ENCODE data around the gene GARIN5A. TPM values are rescaled to one million over a fixed set of nuclear protein-coding genes. Genes with fewer than 3 reads are reported as not detected.

The GARIN5A gene
- total and polyA plus RNA-seq, 3 donors from 2014 or later, result 60.0 to 126 (median 120) TPM

DNA sequence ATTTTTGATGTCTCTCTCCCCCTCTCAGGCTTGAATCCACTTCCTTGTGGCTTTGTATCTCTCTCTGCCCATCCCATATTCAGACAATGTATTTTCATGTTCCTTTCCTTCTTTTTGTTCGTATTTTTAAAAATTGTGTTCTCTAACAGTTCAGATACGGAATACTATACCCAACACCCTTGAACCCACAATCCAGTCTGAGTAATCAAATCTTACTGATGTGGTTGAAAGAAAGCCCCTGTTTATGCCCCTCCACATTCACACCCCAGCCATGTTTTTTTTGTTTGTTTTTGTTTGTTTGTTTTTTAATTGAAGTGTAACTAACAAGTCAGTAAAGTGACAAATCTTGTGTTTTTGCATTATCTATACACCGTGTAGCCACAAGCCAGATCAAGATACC is 56.5 kb downstream of the GARIN5A start:
- Histone ChIP-seq H3K27ac (no peak overlapping the region), H3K27me3 (no peaks in the 10 kb centered on the region), H3K4me3 (no peak overlapping the region), H3K36me3 (ENCODE audit: low read depth, missing control alignments) (no peaks in the 10 kb centered on the region), H3K9me3 (no peaks in the 10 kb centered on the region), H3K4me1 (peaks cover 7% of the 10 kb centered on the region)
- WGBS, 2 donors, result 49 to 66% methylated on average over 3 of the region's 3 CpGs
- TF ChIP-seq POLR2A (IDR thresholded peaks at IDR 0.05), result no peak
- TF ChIP-seq, protein P1, sequence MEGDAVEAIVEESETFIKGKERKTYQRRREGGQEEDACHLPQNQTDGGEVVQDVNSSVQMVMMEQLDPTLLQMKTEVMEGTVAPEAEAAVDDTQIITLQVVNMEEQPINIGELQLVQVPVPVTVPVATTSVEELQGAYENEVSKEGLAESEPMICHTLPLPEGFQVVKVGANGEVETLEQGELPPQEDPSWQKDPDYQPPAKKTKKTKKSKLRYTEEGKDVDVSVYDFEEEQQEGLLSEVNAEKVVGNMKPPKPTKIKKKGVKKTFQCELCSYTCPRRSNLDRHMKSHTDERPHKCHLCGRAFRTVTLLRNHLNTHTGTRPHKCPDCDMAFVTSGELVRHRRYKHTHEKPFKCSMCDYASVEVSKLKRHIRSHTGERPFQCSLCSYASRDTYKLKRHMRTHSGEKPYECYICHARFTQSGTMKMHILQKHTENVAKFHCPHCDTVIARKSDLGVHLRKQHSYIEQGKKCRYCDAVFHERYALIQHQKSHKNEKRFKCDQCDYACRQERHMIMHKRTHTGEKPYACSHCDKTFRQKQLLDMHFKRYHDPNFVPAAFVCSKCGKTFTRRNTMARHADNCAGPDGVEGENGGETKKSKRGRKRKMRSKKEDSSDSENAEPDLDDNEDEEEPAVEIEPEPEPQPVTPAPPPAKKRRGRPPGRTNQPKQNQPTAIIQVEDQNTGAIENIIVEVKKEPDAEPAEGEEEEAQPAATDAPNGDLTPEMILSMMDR (IDR thresholded peaks at IDR 0.05), result no peak
- DNase-seq, result no peak
- intact Hi-C loops (cut with DNase I; ENCODE audit: low total_unique reads), result no loop called here

DNA sequence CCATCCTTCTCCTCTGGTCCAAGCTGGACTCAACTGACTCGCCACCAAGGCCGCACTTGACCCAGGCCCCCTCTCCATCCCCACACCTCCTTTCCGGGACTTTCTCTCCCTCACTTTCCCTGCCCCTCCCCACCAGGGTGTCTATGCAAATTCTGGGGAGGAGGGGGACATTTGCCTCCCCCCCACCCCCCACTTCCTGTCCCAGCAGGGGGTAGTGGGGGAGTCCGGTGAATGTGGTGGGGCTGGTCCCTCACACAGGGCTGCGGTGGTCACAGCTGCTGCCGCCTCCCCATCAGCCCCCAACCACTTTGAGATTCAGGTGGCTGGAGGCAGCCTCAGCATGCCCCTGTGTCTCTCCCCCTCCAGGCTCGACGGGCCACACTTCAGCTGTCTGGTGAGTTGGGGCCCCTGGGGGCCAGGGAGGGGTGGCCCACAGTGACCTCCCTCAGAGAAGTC is 57.0 kb downstream of the GARIN5A start:
- 46 to 53% methylated on average over 8 of the region's 8 CpGs for WGBS, 2 donors
- H3K9me3 ChIP-seq, result no peaks in the 10 kb centered on the region
- TF ChIP-seq, protein P1 (IDR thresholded peaks at IDR 0.05), result no peak
- TF ChIP-seq POLR2A (IDR thresholded peaks at IDR 0.05), result no peak
- H3K36me3 ChIP-seq (ENCODE audit: low read depth, missing control alignments), result no peaks in the 10 kb centered on the region
- DNase-seq, result no peak
- H3K27ac ChIP-seq, result no peak overlapping the region
- intact Hi-C loops (cut with DNase I; ENCODE audit: low total_unique reads), result loop anchor here (10.0 kb wide), 1 partner anchor 55 kb away; the partner anchor contains the start of gene NAPSA
- H3K4me3 ChIP-seq, result no peak overlapping the region
- H3K27me3 ChIP-seq, result no peaks in the 10 kb centered on the region
- peaks cover 7% of the 10 kb centered on the region for H3K4me1 ChIP-seq

DNA sequence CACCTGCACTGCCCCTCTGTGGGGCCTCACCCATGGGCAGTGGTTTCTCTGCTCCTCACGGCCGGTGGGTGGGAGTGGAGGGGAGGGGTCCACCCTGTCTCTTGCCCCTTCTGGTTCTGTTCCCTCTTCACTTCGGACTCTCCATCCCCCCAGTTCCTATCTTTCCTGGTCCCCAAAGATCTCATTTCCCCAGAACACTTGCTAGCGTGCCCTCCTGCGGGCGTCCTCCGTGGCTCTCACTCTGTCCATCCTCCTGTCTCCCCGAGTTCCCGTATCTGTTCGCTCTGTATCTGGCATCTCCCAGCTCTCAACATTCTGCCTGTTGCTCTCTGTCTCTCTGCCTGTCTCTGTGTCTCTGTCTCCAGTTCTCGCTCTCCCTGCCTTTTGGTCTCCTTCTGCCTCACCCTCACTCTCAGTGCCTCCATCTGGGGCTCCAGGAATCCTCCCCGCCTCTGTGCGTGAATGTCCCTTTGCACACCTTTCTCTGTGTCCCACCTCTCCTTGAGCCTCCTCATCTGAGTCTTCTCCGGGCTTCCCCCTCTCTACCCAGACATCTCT is 57.5 kb downstream of the GARIN5A start:
- Histone ChIP-seq H3K27me3 (no peaks in the 10 kb centered on the region), H3K4me3 (no peak overlapping the region), H3K36me3 (ENCODE audit: low read depth, missing control alignments) (no peaks in the 10 kb centered on the region), H3K27ac (no peak overlapping the region), H3K4me1 (peaks cover 7% of the 10 kb centered on the region), H3K9me3 (no peaks in the 10 kb centered on the region)
- intact Hi-C loops (cut with DNase I; ENCODE audit: low total_unique reads), result loop anchor here (10.0 kb wide), 1 partner anchor 54 kb away; the partner anchor contains the start of gene NAPSA
- DNase-seq, result no peak
- 36 to 48% methylated on average over 14 of the region's 14 CpGs for WGBS, 2 donors
- TF ChIP-seq, protein P1 (IDR thresholded peaks at IDR 0.05), result no peak
- TF ChIP-seq POLR2A (IDR thresholded peaks at IDR 0.05), result no peak

DNA sequence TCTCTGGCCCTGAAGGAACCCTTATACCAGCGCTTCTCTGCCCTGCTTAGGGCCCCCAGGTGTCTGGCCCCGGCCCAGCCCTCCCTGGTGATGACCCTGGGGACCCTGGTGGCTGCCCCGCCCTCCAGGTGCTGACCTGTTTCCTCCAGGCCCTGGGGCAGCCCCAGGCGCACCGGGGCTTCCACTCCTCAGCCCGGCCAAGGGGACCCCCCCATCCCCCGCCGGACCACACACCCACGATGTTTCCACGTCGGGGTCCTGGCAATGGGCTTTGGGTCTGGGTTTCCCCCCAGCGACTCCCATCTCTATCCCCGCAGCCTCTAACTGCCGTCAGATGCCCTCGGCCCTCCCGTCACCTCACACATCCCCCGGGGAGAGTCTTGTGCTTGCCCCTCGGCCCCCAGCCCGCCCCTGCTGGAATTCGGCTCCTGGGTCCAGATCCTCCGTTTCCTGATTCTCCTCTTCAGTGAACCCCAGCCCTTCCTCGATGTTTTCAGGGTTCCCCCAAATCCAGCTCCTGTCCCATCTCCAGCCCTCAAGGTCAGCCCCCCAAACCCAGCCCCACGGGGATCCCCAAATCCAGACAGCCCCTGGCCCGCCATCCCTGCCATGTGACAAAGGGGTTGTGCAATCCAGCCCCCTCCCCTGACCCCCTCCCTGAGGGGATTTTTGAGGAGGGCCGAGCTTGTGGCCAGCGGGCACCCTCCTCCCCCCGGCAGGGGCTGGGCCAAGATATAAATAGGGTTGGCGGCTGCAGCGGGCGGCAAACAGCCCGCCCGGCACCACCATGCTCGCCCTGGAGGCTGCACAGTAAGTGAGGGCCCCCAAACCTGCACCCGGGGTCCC is 58.2 kb downstream of the GARIN5A start, which contains the start of gene SPIB:
TSS of gene SPIB (plus strand) at position 763 of the 846 bp plus-strand sequence. CDS start at position 788, 25 bp downstream.
- Histone ChIP-seq H3K4me1 (peaks cover 7% of the 10 kb centered on the region), H3K27me3 (no peaks in the 10 kb centered on the region), H3K4me3 (no peak within 1 kb of the TSS), H3K9me3 (no peaks in the 10 kb centered on the region), H3K36me3 (ENCODE audit: low read depth, missing control alignments) (no peaks in the 10 kb centered on the region), H3K27ac (no peak within 1 kb of the TSS)
- intact Hi-C loops (cut with DNase I; ENCODE audit: low total_unique reads), result loop anchor here (10.0 kb wide), 1 partner anchor 54 kb away; the partner anchor contains the start of gene NAPSA
- no peak for DNase-seq
- WGBS, 2 donors, result 49 to 52% methylated on average over 21 to 33 of the region's 34 CpGs
- TF ChIP-seq, protein P1 (IDR thresholded peaks at IDR 0.05), result no peak
- TF ChIP-seq POLR2A (IDR thresholded peaks at IDR 0.05), result no peak

Measured in testis (tissue), 3 donors.